Fibroblast of skin of left quadriceps (primary cell): ENCODE measurements around the gene RNH1.

ENCODE experiments used
- DNase-seq, 2 experiments: peaks; one replicate each; pipeline ENCODE4 v3.0.0-alpha.2; 2013; ENCODE audit warnings: low read depth in 2 of 2

Gene RNH1

DNA sequence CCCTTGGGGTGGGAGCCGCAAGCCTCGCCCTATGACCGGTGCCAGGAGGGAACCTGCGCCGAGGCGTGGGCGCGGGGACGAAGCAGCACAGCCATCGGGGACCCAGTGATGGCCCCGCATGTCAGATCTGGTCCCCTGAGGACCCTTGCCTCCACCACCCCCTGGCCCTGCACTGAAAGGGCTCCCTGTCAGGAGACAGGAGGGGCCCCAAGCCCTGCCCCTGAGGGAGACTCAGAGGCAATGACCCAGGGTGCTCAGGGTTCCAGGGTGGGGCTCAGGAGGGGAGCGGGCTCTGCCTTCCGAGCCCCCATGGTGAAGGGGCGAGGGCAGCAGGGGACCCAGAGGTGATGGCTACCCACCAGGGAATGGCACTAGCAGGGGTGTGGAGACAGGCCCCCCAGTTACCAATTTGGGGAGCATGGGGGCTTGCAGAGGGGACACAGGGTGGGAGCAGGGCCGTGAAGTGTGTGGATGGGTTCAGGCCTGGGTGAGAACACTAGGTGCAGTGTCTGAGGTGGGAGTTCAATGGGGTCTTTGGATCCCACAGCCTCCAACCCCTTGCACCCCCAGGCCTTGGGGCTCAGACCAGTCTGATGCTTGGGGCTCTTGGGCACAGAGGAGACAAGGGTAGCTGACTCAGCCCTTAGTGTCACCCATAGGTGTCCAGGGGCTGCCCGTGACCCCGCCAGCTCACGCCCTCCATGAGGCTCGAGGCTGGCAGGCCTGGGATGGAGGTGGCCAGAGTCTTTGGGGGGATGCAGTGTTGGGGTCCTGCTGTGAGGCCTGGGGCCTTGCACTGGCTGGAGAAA is 30.8 kb upstream of the RNH1 start:
- DNase-seq = no peak

GRCh38 chr11:536841-537621 is 30.0 kb upstream of the RNH1 start, which contains the start of gene LRRC56:
Gene LRRC56 (plus strand): TSS chr11:537527. CDS start chr11:540685, 3,158 bp downstream.
- peak; percentile 46 to 47 for DNase-seq

- peak; percentile 86 to 87 for DNase-seq
Observed at GRCh38 chr11:535519-536454, 28.7 kb upstream of the RNH1 start, which contains the start of gene HRAS. Gene HRAS (minus strand): TSS chr11:535576.

DNA sequence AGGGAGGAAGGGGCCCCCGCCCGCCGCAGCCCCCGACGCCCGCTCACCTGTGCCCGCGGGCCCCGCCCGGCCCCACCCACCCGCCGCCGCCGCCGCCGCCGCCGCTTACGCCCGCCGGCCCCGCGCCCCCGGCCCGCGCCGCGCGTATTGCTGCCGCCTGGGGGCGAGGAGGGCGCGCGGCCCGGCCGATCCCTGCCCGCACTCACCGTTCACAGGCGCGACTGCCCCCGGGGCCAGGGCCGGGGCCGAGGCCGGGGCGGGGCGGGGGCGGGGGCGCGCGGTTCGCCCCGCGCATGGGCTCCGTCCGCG is 28.1 kb upstream of the RNH1 start:
- no peak for DNase-seq

DNA sequence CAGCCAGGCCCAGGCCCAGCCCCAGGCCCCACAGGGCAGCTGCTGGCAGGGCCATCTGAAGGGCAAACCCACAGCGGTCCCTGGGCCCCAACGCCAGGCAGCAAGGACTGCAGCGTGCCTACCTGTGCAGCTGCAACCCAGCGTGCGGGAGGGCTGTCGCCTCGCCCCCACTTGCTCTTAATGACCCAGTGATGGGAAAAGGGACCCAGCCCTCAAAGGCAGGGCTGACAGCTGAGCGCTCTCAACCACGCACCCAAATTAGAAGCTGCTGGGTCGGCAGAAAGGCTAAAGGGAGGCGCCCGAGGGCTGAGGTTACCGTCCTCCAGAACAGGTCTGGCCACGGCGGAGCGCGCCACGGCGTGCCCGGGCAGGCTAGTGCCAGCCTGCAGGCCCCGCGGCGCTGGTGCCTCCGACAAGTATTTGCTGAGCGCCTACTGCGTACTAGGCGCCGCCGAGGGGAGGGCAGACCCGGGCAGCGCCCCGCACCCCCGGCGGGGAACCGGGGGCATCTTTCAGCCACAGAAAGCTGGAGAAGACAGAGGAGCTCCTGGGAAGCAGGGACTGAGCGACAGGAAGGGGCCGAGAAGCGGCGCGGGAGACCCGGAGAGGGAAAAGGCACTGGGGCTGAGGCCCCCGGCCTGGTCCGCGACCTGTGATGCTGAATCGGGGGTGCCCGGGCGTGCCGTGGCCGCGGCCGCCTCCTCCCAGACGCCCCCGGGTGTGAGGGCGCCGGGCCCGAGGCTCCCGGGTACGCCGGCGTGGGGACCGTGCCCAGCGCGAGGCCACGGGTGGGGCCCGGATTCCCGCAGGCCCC is 27.6 kb upstream of the RNH1 start:
- DNase-seq = no peak

- no peak for DNase-seq
Observed at GRCh38 chr11:533586-534395, 26.7 kb upstream of the RNH1 start.

DNA sequence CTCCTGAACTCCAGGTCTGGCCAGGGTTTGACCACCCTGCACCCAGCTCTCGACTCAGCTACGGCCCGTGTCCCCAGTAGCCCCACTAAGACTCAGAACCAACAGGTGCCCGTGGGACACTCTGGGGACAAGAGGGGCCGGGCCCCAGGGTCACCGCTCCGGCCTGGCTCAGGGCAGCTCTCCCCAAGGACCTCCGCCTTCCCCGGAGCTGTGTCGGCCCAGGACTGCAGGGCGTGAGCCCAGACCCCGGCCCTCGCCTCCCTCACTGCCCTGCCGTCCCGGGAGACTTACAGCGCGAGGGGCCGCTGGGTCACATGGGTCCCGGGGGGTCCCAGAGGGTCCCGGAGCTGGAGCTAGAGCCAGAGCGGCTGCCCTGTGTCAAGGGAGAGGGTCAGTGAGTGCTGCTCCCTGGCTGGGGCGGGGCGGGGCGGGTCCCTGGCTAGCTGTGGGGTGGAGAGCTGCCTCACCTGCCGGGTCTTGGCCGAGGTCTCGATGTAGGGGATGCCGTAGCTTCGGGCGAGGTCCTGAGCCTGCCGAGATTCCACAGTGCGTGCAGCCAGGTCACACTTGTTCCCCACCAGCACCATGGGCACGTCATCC is 26.0 kb upstream of the RNH1 start:
- DNase-seq = no peak

- DNase-seq = no peak
Observed at GRCh38 chr11:532527-532985, 25.5 kb upstream of the RNH1 start.

- no peak for DNase-seq
Observed at GRCh38 chr11:531919-532526, 25.0 kb upstream of the RNH1 start.

GRCh38 chr11:530960-531831 is 24.2 kb upstream of the RNH1 start:
- no peak for DNase-seq

DNA sequence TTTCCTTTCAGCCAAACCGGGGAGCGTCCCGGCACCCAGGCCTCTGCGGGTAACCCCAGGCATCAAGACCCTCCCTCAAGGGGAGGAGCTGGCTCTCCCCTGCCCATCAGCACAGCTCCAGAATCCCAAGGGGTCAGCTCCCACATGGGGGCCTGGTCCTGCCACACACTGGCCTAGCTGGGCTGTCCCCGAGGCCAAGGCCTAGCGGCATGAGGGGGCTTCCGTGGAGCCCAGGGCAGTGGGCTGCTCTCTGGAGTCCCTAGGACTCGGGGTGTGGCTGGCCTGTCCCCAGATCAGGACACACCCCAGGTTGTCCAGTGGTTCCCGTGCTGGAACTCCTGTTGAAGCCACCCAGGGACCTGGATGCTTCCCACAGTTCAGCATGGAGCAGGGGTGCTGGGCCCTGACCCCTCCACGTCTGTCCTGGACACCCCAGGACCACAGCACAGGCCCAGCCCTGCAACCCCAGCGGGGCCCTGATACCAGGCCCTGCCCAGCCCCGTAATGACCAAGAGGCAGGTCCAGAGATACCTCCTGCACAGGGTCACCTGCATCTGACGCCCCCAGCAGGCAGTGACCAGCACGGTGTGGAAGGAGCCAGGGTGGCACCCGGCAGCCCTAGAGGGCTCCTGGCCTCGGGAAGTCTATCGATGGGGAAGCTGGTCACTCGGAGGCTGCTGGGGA is 22.8 kb upstream of the RNH1 start:
- DNase-seq = no peak

DNA sequence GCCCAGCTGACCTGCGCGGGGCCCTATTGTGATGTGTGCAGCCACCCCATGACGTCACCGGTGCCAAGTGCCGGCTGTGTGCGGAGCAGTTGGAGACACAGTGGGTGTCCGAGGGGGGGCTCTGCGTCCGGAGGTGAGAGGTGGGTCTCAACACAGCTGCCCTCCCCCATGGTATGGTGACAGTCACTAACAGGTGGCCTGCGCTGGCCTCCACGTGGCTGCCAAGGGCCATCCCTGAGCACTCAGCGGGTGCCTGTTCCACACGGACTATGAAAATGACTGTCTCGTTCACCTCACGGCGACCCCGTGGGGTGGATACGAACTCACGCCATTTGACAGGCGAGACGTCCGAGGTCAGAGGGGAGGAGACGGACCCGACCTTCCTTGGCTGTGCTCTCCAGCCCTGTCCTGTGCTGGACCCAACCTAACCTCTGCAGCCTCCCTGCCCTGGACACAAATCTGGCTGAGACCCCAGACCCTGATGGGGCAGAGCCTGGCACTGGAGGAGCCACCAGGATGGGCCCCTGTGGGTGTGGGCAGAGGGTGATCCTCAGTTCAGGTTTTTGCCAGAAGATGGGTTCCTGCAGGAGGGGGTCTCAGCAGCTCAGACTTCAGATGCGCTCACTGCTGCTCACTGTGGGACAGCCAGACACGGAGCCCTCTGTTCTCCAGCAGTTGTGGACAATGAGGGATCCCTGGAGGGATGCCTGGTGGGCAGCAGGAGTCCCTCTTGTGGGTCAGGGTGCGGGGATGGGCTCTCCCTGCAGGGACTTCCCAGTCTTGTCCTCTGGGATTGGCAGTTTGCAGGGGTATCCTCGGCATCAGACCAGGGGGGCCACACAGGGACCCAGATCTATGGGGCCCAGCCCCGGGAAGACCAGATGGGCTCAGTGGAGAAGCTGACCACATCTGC is 22.0 kb upstream of the RNH1 start:
- DNase-seq = no peak

- DNase-seq = no peak
Observed at GRCh38 chr11:528166-528814, 21.2 kb upstream of the RNH1 start.

- no peak for DNase-seq
Observed at GRCh38 chr11:526192-526591, 19.1 kb upstream of the RNH1 start.

GRCh38 chr11:521177-521688 is 14.2 kb upstream of the RNH1 start:
- DNase-seq = no peak
